Measurements from ENCODE around the gene SLC4A2.

SLC4A2 gene

GRCh38 chr7:151045262-151045661, 14.1 kb upstream of the SLC4A2 start:
- peak; percentile 39 to 70 for DNase-seq

- no peak for DNase-seq
These were observed 13.4 kb upstream of the SLC4A2 start for GRCh38 chr7:151045967-151046366.

- peak in 1 of 2 experiments; percentile 13 for DNase-seq
These were observed 12.5 kb upstream of the SLC4A2 start for GRCh38 chr7:151046603-151047573.

DNA sequence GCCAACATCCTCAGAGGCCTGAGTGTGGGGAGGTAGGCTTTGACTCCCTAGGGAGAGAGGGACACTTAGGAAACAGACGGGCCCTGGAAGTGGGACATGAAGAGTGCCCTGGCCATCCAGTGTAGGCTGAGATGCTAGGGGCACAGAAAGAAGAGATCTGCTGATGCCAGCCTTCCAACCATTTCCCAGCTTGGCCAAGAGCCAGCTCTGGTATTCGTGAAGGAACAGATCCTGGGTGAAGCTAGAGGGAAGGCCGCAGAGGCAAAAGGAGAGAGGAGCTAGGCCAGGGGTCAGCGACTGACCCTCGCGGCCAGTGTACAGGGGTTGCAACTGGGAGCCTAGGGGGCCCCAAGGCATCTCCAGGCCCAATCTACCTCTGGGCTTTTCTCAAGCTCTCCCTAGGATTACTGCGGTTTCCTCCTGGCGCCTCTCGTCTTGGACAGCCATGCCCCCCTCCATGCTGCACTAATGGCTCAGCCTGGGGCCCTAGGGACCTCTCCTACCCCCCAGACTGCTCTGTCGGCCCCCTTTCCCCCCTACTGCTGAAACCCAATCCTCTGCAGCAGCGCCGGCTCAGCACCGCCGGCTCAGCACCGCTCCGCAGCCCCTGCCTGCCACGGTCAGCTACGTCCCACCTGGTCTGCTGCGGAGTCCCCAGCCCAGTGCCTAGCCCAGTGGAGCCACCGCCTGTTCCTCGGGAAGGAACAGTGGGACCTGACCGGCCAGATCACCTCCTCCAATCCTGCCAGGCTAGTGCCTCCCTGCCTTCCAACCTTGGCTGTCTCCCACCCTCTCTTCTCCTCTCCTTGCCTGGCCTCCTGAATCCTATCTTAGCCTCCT, 11.2 kb upstream of the SLC4A2 start, which contains the start of gene ASIC3:
ASIC3 (plus strand) TSS at position 556 of the 840 bp plus-strand sequence. CDS start 355 bp downstream, outside the sequence.
- peak in 1 of 2 experiments; percentile 45 for DNase-seq

GRCh38 chr7:151048911-151049463, 10.4 kb upstream of the SLC4A2 start:
- no peak for DNase-seq

DNA sequence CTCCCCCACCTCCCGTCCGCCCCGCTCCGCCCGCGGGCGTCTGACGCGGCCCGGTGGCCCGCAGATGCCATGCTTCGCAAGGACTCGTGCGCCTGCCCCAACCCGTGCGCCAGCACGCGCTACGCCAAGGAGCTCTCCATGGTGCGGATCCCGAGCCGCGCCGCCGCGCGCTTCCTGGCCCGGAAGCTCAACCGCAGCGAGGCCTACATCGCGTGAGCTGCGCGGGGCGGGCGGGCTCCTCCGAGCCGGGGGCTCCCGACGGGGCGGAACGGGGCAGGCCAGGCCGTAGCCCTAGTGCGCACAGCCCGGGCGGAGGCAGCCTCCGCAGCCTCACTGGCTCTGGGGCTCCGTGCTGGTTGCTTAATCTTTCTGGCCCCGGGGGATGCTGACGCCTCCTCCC, 8.3 kb upstream of the SLC4A2 start:
- DNase-seq = no peak

GRCh38 chr7:151053096-151053495, 6.3 kb upstream of the SLC4A2 start:
- no peak for DNase-seq

GRCh38 chr7:151053751-151054150, 5.6 kb upstream of the SLC4A2 start:
- no peak for DNase-seq

DNA sequence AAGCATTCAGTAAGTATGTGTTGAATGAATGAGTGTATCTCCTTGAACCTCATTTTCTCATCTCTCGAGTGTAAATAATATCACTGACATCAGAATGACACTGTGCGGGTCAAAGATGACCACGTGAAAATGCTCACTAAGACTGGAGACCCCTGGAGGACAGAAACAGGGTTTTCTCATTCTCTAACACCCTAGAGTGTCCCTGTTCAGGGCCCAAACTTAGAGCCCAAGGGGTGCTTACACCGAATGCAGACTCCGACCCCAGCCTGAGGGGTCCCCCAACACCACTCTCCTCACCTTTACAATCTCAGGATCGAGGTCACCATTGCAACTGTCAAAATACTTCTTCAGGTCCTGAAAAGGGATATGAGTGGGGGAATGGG, 3.1 kb upstream of the SLC4A2 start:
- no peak for DNase-seq

DNA sequence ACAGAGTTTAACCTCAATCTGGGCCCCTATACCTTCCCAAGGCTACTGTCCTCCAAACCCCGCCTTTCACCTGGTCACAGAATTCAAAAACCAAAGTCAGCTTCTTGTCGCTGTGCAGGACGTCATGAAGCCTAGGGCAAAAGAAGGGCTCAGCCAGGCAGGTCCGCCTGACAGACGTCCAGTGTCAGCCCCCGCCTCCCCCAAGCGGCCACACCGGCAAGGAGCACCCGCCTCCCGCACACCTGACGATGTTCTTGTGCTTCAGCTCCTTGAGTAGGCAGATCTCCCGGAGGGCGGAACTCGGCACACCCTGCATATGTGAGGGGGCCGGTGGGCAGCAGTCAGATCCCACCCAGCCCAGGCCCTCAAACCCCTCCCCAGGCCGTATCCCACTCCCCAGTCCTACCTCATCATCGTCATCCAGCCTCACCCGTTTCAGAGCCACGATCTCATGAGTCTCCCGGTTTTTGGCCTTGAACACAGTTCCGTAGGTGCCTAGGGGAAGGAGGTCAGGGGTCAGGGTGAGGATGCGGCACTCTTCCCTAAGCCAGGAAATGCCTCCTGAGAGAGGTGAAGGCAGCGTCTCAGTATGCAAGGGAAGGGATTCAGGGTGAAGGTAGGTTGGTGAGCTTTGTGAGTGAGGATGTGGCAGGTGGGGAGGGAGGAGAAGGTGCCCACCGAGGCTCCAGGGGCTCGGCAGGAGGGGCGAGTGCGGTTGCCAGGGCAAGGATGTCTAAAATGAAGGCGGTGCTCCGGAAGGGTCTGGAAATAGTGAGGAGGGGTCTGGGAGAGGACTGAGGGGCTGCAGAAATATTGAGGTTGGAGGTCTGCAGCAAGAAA, 2.5 kb upstream of the SLC4A2 start:
- no peak for DNase-seq

GRCh38 chr7:151057506-151057988, 1.8 kb upstream of the SLC4A2 start, which contains the start of gene CDK5:
TSS of gene CDK5 (minus strand) at chr7:151057897. CDS start at chr7:151057848, 49 bp downstream.
- DNase-seq = peak in 1 of 2 experiments; percentile 71

- peak; percentile 98 to 99 for DNase-seq
These were observed 1.2 kb upstream of the SLC4A2 start for GRCh38 chr7:151057989-151058780.

DNA sequence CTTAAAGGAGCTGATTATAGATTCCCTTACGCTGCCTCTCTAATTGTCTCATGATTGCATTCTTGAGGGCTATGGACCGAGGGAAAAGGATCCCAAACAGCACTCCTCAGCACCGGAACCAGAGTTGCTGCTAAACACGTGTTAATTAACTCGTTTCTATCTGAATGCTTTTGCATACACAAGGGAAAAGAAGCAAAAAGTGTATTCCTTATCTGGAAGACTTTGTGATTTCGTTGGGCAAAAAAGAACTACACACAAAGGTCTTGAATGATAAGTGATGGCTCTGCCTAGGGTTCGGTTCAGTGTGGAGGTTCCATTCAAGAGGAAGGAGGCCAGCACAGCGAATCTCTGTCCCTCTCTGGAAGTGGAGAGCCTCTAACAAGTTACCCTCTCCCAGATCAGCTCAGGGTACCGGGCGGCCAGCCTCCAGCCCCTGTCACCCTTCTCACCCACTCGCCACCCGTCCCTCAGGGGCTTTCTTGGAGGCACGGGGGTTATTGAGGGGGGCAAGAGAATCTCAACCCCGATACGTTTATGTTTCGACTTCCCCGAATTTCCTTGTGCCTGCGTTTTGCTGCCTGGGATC, 515 bp upstream of the SLC4A2 start:
- peak in 1 of 2 experiments; percentile 40 for DNase-seq

DNA sequence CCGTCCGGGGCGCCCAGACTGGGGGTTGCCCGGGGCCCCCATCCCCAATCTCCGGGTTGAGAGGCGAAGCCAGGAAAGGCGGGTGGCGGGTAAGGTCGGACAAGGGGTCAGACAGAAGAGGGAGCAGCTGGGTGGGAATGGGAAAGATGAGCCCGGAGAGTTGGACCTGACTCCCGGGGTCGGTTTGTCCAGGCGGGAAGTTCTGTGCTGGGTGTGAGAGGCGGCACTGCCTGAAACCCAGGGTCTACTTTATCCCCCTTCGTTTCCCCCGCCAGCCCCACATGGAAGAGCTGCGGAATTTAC, 675 bp downstream of the SLC4A2 start:
- DNase-seq = peak in 1 of 2 experiments; percentile 58

GRCh38 chr7:151060416-151061212, 1.2 kb downstream of the SLC4A2 start:
- peak; percentile 28 to 38 for DNase-seq

GRCh38 chr7:151061213-151062110, 2.1 kb downstream of the SLC4A2 start:
- DNase-seq = no peak

GRCh38 chr7:151062111-151062398, 2.7 kb downstream of the SLC4A2 start:
- DNase-seq = no peak

DNA sequence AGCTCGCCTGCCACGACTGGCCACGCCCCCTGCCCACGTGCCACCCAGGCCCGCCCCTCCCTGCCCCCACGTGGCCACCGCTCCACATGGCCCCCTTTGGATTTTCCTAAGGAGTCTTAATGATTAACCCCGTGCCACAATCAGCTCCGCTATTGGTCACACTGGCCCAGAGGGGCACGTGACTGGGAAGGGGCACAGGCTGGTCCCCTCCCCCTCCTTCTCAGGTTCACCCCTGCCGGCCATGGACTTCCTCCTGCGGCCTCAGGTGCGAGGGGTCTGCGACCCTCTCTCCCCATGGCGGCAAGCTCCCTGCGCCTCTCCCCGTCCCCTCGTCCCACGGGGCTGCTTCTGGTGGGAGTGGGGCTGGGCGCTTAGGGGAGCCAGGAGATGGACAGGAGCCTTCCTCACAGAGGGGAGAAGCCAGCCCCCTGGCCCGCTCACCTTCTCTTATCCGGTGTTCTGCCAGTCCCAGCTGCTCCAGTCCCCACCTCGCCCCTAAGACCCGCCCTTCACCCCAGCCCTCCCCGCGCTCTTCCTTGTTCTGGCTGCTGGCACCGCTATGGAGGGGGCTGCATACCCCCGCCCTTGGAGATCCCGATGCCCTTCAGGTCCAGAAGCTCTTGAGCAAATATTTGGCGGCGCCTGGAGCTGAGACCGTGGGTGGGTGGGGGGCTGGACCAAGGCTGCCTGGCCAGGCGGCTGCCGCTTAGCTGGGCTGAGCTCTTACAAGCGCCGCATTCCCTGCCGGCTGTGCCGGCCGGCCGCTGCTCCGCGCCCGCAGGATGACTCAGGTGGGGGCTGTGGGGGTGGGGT, 3.2 kb downstream of the SLC4A2 start:
- no peak for DNase-seq

All from NCI-H524 (cell line).